SK-N-SH treated with all-trans-retinoic acid at 6 μM for 48 hours (cell line): ENCODE results near the gene CLIP3.

Experiments
- ATAC-seq: fragments of 200-7000 bp; cut with Tn5 transposase; 3 replicates; pipeline ENCODE4 v1.9.1; 2020; ENCODE audit warnings: mild to moderate bottlenecking, moderate library complexity
- CSDC2 ChIP-seq: fragments of 250-450 bp; sonication (Bioruptor Pico); IDR thresholded peaks from 2 replicates; pipeline ENCODE4 v1.5.0; 2020; ENCODE audit warnings: mild to moderate bottlenecking, moderate library complexity
- ESRRG ChIP-seq: fragments of 250-450 bp; sonication (Bioruptor Pico); IDR thresholded peaks from 2 replicates; pipeline ENCODE4 v1.6.1; 2021; ENCODE audit warnings: mild to moderate bottlenecking
- GLIS3 ChIP-seq: fragments of 250-450 bp; sonication (Bioruptor Pico); IDR thresholded peaks from 2 replicates; pipeline ENCODE4 v1.5.0; 2020; ENCODE audit warnings: mild to moderate bottlenecking, moderate library complexity
- ISL1 ChIP-seq: fragments of 250-450 bp; sonication (Bioruptor Pico); IDR thresholded peaks from 2 replicates; pipeline ENCODE4 v2.1.2; 2022; ENCODE audit warnings: mild to moderate bottlenecking, moderate library complexity
- OSR1 ChIP-seq: fragments of 250-450 bp; sonication (Bioruptor Pico); IDR thresholded peaks from 2 replicates; pipeline ENCODE4 v1.8.0; 2022; ENCODE audit warnings: moderate library complexity, mild to moderate bottlenecking, inconsistent platforms
- PPARA ChIP-seq: fragments of 250-450 bp; sonication (Bioruptor Pico); IDR thresholded peaks from 2 replicates; pipeline ENCODE4 v1.5.0; 2020; ENCODE audit warnings: mild to moderate bottlenecking, borderline replicate concordance
- RARB ChIP-seq: fragments of 250-450 bp; sonication (Bioruptor Pico); IDR thresholded peaks from 2 replicates; pipeline ENCODE4 v1.8.0; 2021; ENCODE audit warnings: mild to moderate bottlenecking, moderate library complexity
- SNAI2 ChIP-seq: fragments of 250-450 bp; sonication (Bioruptor Pico); IDR thresholded peaks from 2 replicates; pipeline ENCODE4 v1.5.0; 2020; ENCODE audit warnings: mild to moderate bottlenecking, moderate library complexity
- TCF4 ChIP-seq: fragments of 250-450 bp; sonication (Bioruptor Pico); IDR thresholded peaks from 2 replicates; pipeline ENCODE4 v1.8.0; 2021; ENCODE audit warnings: mild to moderate bottlenecking, moderate library complexity, borderline replicate concordance
- ZC3H10 ChIP-seq: fragments of 250-450 bp; sonication (Bioruptor Pico); IDR thresholded peaks from 2 replicates; pipeline ENCODE4 v1.5.1; 2021; ENCODE audit warnings: mild to moderate bottlenecking, moderate library complexity
- ZFP3 ChIP-seq: fragments of 250-450 bp; sonication (Bioruptor Pico); IDR thresholded peaks from 2 replicates; pipeline ENCODE4 v1.5.0; 2020; ENCODE audit warnings: mild to moderate bottlenecking, moderate library complexity
- ZFP30 ChIP-seq: fragments of 450-650 bp; formaldehyde crosslinking; IDR thresholded peaks from 2 replicates; pipeline ENCODE4 v1.5.0; 2022; ENCODE audit warnings: mild to moderate bottlenecking, moderate library complexity
- ZNF565 ChIP-seq: fragments of 450-650 bp; formaldehyde crosslinking; conservative IDR thresholded peaks from 2 replicates; pipeline ENCODE4 v1.5.0; 2020; ENCODE audit warnings: low read depth, mild to moderate bottlenecking, moderate library complexity
- ZNF8 ChIP-seq: fragments of 450-650 bp; formaldehyde crosslinking; IDR thresholded peaks from 2 replicates; pipeline ENCODE4 v1.5.0; 2020; ENCODE audit warnings: mild to moderate bottlenecking, moderate library complexity
- TF ChIP-seq, protein P1 (sequence below): fragments of 250-450 bp; sonication (Bioruptor Pico); IDR thresholded peaks from 2 replicates; pipeline ENCODE4 v1.8.0; 2021; ENCODE audit warnings: low read depth, mild to moderate bottlenecking, moderate library complexity, borderline replicate concordance
- TF ChIP-seq, protein P2 (sequence below): fragments of 250-450 bp; sonication (Bioruptor Pico); IDR thresholded peaks from 2 replicates; pipeline ENCODE4 v1.8.0; 2020; ENCODE audit warnings: mild to moderate bottlenecking, moderate library complexity, borderline replicate concordance
- TF ChIP-seq, protein P3 (sequence below): fragments of 250-450 bp; sonication (Bioruptor Pico); IDR thresholded peaks from 2 replicates; pipeline ENCODE4 v1.5.1; 2020; ENCODE audit warnings: low read depth, mild to moderate bottlenecking, moderate library complexity
- TF ChIP-seq, protein P4 (sequence below): fragments of 250-450 bp; sonication (Bioruptor Pico); IDR thresholded peaks from 2 replicates; pipeline ENCODE4 v1.5.0; 2020; ENCODE audit warnings: mild to moderate bottlenecking, moderate library complexity

The CLIP3 gene

DNA sequence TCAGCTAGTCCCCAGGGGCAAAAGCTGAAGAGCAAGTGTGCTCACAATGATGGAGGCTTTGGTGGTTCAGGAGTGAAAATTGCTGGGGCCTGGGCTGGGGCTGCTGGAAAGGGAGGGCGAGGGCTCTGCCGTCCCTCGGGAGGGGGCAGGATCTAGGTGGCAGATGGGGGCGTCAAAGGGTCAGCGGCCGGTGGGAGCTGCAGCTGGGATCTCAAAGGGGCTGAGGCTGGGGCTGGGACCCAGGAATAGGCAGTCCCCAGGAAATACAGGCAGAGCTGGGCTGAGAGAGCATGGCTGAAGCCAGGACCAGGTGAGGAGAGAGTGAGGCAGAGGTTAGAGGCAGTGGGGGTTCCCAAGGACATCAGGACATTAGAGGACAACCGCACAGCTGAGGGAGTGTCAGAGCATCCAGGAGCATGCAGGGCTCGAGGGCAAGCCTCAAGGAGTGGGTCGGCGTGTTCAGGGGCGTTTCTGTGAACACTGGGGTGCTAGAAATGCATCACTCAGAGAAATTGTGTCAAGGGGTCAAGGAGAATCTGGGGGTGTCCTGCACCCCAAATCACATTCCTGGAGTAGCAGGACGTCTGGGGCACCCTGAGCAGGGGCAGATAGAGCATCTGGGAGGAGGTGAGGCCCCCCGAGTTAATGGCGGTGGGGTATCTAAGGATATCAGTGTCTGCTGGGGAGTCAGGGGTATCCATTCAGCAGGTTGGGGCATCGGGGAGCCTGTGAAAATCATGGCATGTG is 22.9 kb downstream of the CLIP3 start (continued):
- TF ChIP-seq, protein P1, sequence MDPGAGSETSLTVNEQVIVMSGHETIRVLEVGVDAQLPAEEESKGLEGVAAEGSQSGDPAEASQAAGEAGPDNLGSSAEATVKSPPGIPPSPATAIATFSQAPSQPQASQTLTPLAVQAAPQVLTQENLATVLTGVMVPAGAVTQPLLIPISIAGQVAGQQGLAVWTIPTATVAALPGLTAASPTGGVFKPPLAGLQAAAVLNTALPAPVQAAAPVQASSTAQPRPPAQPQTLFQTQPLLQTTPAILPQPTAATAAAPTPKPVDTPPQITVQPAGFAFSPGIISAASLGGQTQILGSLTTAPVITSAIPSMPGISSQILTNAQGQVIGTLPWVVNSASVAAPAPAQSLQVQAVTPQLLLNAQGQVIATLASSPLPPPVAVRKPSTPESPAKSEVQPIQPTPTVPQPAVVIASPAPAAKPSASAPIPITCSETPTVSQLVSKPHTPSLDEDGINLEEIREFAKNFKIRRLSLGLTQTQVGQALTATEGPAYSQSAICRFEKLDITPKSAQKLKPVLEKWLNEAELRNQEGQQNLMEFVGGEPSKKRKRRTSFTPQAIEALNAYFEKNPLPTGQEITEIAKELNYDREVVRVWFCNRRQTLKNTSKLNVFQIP (CRISPR knock-in tag), result no peak
- no peak for TF ChIP-seq ESRRG (CRISPR knock-in tag)
- TF ChIP-seq GLIS3 (CRISPR knock-in tag), result no peak
- TF ChIP-seq ZNF8 (CRISPR knock-in tag), result no peak
- TF ChIP-seq ISL1 (CRISPR knock-in tag), result no peak
- no peak for TF ChIP-seq OSR1 (CRISPR knock-in tag)

DNA sequence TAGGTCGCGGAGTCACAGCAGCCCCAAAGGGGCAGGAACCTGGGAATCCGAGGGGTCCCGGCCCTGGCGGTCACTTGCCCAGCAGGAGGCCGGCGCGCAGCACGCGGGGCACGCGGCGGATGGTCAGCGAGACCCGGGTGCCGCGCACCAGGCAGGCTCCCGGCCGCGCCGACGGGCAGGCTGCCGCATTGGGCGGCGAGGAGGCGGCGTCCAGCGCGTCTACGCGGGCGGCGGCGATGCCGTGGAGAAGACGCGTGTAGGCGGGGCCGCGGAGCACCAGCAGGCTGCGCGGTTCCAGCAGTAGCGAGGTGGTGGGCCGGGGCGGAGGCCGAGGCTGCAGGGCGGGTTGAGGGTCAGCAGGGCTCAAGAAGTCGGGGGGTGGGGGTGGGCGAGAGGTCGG is 23.5 kb downstream of the CLIP3 start:
- peak; percentile 73 for ATAC-seq
- TF ChIP-seq ISL1 (CRISPR knock-in tag), result no peak
- TF ChIP-seq SNAI2, result no peak
- TF ChIP-seq ZFP3 (CRISPR knock-in tag), result no peak
- TF ChIP-seq, protein P1 (CRISPR knock-in tag), result no peak
- TF ChIP-seq, protein P2, sequence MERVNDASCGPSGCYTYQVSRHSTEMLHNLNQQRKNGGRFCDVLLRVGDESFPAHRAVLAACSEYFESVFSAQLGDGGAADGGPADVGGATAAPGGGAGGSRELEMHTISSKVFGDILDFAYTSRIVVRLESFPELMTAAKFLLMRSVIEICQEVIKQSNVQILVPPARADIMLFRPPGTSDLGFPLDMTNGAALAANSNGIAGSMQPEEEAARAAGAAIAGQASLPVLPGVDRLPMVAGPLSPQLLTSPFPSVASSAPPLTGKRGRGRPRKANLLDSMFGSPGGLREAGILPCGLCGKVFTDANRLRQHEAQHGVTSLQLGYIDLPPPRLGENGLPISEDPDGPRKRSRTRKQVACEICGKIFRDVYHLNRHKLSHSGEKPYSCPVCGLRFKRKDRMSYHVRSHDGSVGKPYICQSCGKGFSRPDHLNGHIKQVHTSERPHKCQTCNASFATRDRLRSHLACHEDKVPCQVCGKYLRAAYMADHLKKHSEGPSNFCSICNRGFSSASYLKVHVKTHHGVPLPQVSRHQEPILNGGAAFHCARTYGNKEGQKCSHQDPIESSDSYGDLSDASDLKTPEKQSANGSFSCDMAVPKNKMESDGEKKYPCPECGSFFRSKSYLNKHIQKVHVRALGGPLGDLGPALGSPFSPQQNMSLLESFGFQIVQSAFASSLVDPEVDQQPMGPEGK (CRISPR knock-in tag), result no peak
- TF ChIP-seq, protein P3, sequence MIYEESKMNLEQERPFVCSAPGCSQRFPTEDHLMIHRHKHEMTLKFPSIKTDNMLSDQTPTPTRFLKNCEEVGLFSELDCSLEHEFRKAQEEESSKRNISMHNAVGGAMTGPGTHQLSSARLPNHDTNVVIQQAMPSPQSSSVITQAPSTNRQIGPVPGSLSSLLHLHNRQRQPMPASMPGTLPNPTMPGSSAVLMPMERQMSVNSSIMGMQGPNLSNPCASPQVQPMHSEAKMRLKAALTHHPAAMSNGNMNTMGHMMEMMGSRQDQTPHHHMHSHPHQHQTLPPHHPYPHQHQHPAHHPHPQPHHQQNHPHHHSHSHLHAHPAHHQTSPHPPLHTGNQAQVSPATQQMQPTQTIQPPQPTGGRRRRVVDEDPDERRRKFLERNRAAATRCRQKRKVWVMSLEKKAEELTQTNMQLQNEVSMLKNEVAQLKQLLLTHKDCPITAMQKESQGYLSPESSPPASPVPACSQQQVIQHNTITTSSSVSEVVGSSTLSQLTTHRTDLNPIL (CRISPR knock-in tag), result no peak
- no peak for TF ChIP-seq ZNF565 (CRISPR knock-in tag)
- no peak for TF ChIP-seq ZNF8 (CRISPR knock-in tag)
- TF ChIP-seq, protein P4, sequence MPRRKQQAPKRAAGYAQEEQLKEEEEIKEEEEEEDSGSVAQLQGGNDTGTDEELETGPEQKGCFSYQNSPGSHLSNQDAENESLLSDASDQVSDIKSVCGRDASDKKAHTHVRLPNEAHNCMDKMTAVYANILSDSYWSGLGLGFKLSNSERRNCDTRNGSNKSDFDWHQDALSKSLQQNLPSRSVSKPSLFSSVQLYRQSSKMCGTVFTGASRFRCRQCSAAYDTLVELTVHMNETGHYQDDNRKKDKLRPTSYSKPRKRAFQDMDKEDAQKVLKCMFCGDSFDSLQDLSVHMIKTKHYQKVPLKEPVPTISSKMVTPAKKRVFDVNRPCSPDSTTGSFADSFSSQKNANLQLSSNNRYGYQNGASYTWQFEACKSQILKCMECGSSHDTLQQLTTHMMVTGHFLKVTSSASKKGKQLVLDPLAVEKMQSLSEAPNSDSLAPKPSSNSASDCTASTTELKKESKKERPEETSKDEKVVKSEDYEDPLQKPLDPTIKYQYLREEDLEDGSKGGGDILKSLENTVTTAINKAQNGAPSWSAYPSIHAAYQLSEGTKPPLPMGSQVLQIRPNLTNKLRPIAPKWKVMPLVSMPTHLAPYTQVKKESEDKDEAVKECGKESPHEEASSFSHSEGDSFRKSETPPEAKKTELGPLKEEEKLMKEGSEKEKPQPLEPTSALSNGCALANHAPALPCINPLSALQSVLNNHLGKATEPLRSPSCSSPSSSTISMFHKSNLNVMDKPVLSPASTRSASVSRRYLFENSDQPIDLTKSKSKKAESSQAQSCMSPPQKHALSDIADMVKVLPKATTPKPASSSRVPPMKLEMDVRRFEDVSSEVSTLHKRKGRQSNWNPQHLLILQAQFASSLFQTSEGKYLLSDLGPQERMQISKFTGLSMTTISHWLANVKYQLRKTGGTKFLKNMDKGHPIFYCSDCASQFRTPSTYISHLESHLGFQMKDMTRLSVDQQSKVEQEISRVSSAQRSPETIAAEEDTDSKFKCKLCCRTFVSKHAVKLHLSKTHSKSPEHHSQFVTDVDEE (CRISPR knock-in tag), result no peak
- TF ChIP-seq PPARA (CRISPR knock-in tag), result no peak

DNA sequence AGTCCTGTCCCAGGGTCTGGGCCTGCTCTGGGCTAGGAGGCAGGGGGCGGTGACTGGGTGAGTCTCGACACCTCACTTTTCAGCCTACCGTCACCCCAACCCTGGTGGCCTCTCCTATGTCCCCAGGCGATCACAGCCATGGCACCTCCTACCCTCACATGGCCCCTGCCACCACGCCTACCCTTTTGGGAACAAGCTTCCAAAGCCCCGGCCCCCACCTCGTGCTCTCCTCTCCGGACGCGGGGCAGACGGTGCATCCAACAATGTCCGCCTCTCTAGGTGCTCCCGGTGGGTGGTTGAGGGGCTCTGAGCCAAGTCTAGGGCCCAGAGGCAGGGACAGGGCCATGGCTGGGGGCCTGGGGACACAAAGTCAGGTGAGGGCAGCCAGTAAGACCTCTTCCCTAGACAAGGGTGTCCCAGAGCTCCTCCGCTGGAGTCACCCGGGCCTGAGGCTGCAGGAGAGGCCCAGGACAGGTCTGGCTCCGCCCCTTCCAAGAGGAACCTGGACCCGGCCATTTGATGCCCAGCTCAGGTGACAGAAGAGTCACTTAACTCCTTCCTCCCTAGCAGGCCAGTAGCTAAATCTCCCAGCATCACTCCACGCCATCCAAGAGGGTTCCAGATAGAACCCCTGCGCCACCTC is 24.2 kb downstream of the CLIP3 start, which contains the start of gene SYNE4:
TSS of gene SYNE4 (minus strand) at position 478 of the 643 bp plus-strand sequence. CDS start at position 346, 132 bp downstream.
- TF ChIP-seq PPARA (CRISPR knock-in tag) (no peak), SNAI2 (no peak), ZC3H10 (CRISPR knock-in tag) (no peak), RARB (CRISPR knock-in tag) (no peak), CSDC2 (CRISPR knock-in tag) (no peak), TCF4 (CRISPR knock-in tag) (no peak), ISL1 (CRISPR knock-in tag) (no peak), OSR1 (CRISPR knock-in tag) (no peak), ZNF8 (CRISPR knock-in tag) (no peak), ZFP30 (CRISPR knock-in tag) (no peak), ZFP3 (CRISPR knock-in tag) (no peak)
- TF ChIP-seq, protein P3 (CRISPR knock-in tag), result no peak
- TF ChIP-seq, protein P1 (CRISPR knock-in tag), result no peak
- TF ChIP-seq, protein P4 (CRISPR knock-in tag), result no peak
- ATAC-seq, result no peak
